C4-2B (cell line): ENCODE results near the gene CDC42BPB.

ENCODE experiments used
- H3K27ac ChIP-seq: fragments of 450-650 bp; 2 replicates; pipeline ENCODE4 v1.5.1; 2017
- ZFX ChIP-seq: fragments of 450-650 bp; IDR thresholded peaks from 2 replicates; pipeline ENCODE4 v1.6.1; 2017
- TF ChIP-seq, protein P1 (sequence below): fragments of 450-650 bp; conservative IDR thresholded peaks from 2 replicates; pipeline ENCODE4 v1.5.1; 2017; ENCODE audit warnings: mild to moderate bottlenecking

CDC42BPB gene

DNA sequence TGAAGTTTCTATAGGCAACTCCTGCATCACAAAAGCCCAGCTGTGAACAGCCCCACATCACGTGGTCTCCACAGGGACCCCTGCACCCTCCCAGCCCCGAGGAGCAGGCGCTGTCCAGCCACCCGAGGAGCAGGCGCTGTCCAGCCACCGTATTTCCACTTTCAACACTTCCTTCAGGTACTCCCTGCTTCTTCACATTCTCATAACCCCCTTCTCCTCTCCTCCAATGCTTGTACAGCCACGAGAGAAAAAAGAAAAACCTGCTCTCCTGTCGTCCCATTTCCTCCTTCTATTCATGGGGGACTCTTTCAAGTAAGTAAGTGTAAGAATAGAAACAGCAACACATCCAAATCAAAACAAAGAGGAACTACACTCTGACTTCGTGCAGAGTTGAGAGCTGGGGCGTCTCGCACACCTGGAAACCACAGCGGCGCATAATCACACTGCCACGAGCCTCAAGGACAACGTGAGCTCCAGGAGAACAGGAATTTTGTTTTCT, 11.9 kb downstream of the CDC42BPB start:
- H3K27ac ChIP-seq: no peak overlapping the region
- TF ChIP-seq ZFX: no peak
- TF ChIP-seq, protein P1, sequence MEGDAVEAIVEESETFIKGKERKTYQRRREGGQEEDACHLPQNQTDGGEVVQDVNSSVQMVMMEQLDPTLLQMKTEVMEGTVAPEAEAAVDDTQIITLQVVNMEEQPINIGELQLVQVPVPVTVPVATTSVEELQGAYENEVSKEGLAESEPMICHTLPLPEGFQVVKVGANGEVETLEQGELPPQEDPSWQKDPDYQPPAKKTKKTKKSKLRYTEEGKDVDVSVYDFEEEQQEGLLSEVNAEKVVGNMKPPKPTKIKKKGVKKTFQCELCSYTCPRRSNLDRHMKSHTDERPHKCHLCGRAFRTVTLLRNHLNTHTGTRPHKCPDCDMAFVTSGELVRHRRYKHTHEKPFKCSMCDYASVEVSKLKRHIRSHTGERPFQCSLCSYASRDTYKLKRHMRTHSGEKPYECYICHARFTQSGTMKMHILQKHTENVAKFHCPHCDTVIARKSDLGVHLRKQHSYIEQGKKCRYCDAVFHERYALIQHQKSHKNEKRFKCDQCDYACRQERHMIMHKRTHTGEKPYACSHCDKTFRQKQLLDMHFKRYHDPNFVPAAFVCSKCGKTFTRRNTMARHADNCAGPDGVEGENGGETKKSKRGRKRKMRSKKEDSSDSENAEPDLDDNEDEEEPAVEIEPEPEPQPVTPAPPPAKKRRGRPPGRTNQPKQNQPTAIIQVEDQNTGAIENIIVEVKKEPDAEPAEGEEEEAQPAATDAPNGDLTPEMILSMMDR: no peak

DNA sequence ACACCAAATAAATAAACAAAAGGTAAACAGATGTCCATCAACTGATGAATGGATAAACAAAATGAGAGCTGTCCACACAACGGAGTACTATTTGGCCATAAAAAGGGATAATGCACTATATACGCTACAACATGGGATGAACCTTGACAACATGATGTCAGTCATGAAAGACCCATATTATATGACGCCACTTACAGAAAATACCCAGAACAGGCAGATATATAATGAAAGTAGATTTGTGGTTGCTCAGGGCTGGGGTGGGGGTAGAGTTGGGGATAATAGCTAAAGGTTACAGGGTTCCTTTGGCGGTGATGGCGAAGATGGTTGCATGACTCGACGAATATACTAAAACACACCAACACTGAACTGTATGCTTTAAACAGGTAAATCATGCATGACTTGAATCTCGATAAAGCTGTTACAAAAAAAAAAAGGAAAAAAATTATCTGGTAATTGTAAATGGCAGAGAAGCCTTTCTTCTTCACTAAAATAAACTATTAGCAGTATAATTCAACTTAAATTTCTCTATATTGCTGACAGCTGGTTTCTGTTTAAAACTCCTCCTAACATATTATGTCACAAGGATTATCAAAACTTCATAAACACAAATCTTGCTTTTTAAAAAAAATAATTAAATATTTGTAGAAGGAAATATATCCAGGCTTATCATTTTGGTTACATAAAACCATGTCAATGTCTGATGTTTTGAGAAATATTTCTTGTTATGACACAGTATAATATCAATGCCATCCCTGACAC, 13.9 kb downstream of the CDC42BPB start:
- no peak overlapping the region for H3K27ac ChIP-seq
- TF ChIP-seq, protein P1: no peak
- TF ChIP-seq ZFX: no peak

DNA sequence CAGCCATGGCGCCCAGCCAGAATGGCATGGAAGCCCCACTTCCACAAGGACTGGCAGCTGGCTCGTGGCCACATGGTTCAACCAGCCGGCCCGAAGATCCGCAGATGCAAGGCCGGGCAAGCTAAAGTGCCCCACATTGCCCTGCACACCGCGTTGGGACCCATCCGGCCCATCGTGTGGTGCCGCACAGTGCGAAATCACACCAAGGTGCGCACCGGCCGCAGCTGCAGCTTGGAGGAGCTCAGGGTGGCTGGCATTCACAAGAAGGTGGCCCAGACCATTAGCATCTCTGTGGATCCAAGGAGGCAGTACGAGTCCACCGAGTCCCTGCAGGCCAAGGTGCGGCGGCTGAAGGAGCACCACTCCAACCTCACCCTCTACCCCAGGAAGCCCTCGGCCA, 15.9 kb downstream of the CDC42BPB start:
- no peak overlapping the region for H3K27ac ChIP-seq
- TF ChIP-seq, protein P1: no peak
- TF ChIP-seq ZFX: no peak

DNA sequence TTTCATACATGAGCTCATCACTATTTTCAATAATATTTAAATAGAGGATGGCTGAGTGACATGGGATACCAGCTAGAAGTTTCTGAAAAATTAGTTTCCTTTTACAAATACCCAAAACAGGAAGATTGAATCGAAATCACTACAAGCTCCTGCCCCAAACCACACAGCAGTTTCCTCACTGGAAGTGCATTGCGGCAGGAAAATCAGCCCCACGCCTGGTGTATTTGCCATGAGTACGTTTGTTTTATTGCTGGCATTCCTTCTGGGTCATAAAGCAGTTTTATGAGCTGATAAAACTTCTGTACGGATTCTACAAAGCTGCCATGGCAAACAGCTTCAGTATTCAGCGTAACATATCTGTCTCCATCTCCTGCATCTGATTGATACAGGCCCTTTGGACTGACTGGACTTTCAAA, 23.7 kb downstream of the CDC42BPB start:
- TF ChIP-seq ZFX: no peak
- TF ChIP-seq, protein P1: no peak
- peak overlapping the region; percentile 59; the same call in 1 of the 2 replicates for H3K27ac ChIP-seq

DNA sequence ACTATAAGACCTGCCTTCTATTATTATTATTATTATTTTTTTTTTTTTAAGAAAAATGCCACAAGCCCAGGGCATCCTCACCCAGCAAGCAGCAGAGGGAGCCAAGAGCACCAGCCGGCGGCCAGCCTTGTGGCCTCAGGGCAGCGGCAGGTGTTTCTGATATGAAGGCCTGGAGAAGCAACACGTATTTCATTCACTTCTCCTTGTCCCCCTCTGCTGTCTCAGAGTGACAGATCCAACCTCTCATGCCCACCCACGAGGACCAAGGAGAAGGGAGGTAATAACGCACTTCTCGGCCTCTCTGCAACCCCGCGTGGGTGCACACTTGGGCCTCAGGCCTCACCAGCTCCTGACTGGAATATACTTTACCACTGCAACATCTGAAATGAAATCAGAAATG, 25.4 kb downstream of the CDC42BPB start:
- TF ChIP-seq, protein P1: peak; percentile 68
- no peak for TF ChIP-seq ZFX

DNA sequence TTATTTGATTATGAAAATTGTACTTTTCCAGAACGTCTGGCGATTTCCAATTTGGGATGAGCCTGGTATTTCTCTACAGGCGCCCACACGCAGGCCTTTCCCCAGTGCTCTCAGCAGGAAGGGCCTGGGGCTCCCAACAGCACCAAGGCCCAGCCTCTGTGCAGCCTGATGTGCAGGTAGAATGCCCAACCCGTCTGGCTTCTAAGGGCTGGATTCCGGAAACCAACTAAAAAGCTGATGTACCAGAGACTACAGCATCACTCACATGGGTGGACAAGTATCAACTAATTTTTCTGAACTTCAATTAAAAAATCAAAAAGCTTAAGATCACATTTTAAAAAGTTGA, 25.8 kb downstream of the CDC42BPB start:
- H3K27ac ChIP-seq: peak overlapping the region; percentile 67
- TF ChIP-seq, protein P1: no peak
- no peak for TF ChIP-seq ZFX

More for the DNA sequence above, 25.4 kb downstream of the CDC42BPB start:
- H3K27ac ChIP-seq: peak overlapping the region; percentile 67

DNA sequence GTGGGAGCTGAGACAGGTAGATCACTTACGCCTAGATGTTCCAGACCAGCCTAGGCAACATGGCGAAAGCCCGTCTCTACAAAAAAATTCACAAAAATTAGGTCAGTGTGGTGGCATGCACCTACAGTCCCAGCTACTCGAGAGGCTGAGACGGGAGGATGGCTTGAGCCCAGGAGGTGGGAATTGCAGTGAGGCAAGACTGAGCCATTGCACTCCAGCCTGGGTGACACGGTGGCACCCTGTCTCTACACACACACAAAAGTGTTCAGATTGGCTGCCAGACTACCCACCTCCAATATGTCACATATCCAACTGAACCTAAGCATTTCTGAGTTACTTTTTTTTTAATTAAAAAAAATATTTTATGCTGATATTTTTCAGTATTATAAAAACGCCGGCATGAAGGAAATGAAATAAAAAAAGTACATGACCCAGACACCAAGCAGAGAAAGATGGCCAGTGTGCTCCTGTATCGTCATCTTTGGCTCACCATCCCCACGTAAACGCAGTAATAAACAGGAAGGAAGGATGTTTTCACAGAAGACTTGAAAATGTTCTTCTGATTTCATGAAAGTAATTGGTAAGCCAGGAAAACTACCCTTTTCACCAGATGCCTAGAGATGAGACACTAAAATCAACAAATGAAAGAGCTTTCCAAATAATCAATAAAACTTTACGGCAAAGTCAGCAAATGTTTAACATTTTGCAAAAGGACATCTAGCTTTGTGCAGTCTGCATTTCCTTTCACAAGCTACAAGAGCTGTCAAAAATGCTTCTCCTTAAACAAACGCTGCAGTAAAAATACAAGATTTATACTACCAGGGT, 26.4 kb downstream of the CDC42BPB start:
- peak overlapping the region; percentile 67 for H3K27ac ChIP-seq
- no peak for TF ChIP-seq ZFX
- TF ChIP-seq, protein P1: no peak
